DND-41 (cell line): ENCODE data around the gene NPNT.

Experiments
- ATAC-seq: fragments of 200-7000 bp; cut with Tn5 transposase; 3 replicates; pipeline ENCODE4 v1.9.1; 2021; ENCODE audit warnings: low read depth; ENCODE audit not compliant: insufficient read depth
- DNase-seq: peaks from one replicate; pipeline ENCODE4 v3.0.0-alpha.2; 2020
- H2AFZ ChIP-seq: 2 replicates; pipeline ENCODE4 v1.6.0; 2012; ENCODE audit warnings: low read depth, low read length
- H3K27ac ChIP-seq: 2 replicates; pipeline ENCODE4 v1.5.1; 2012; ENCODE audit warnings: low read length, inconsistent platforms
- H3K27me3 ChIP-seq: fragments of 200-600 bp; sonication (generic); 2 replicates; pipeline ENCODE4 v1.6.0; 2012; ENCODE audit warnings: low read length, mild to moderate bottlenecking, inconsistent platforms; ENCODE audit not compliant: insufficient read depth, poor library complexity
- H3K36me3 ChIP-seq: 2 replicates; pipeline ENCODE4 v1.5.1; 2012; ENCODE audit warnings: low read length, inconsistent platforms; ENCODE audit not compliant: insufficient read depth
- H3K4me1 ChIP-seq: 2 replicates; pipeline ENCODE4 v1.5.1; 2012; ENCODE audit warnings: mild to moderate bottlenecking, low read length; ENCODE audit not compliant: insufficient read depth
- H3K4me2 ChIP-seq: 2 replicates; pipeline ENCODE4 v1.6.0; 2012; ENCODE audit warnings: mild to moderate bottlenecking, moderate library complexity, low read length, inconsistent platforms; ENCODE audit not compliant: insufficient read depth
- H3K4me3 ChIP-seq, 2 experiments: fragments of 200-600 bp in 1 of 2; shearing (Covaris generic) in 1 of 2; 2 replicates each; pipeline ENCODE4 v1.5.1; 2012 to 2016; ENCODE audit warnings: inconsistent platforms in 2 of 2, low read length in 2 of 2, mild to moderate bottlenecking in 2 of 2, low read depth in 1 of 2, moderate library complexity in 1 of 2
- H3K79me2 ChIP-seq: 2 replicates; pipeline ENCODE4 v1.6.0; 2012; ENCODE audit warnings: low read length, inconsistent platforms; ENCODE audit not compliant: insufficient read depth
- H3K9ac ChIP-seq: 2 replicates; pipeline ENCODE4 v1.6.0; 2012; ENCODE audit warnings: low read depth, mild to moderate bottlenecking, inconsistent platforms, low read length, moderate library complexity
- H3K9me3 ChIP-seq: 2 replicates; pipeline ENCODE4 v1.5.1; 2012; ENCODE audit warnings: low read length, moderate library complexity, mild to moderate bottlenecking, inconsistent platforms; ENCODE audit not compliant: insufficient read depth, severe bottlenecking
- H4K20me1 ChIP-seq: 2 replicates; pipeline ENCODE4 v1.6.0; 2012; ENCODE audit warnings: low read length; ENCODE audit not compliant: insufficient read depth
- EZH2 ChIP-seq: IDR thresholded peaks from 3 replicates; pipeline ENCODE4 v1.6.1; 2012; ENCODE audit warnings: borderline replicate concordance, low read depth, mild to moderate bottlenecking, moderate library complexity, low read length, inconsistent platforms; ENCODE audit not compliant: severe bottlenecking
- TF ChIP-seq, protein P1 (sequence below): IDR thresholded peaks from 2 replicates; pipeline ENCODE4 v1.5.1; 2012; ENCODE audit warnings: borderline replicate concordance, low read length, moderate library complexity, mild to moderate bottlenecking; ENCODE audit not compliant: poor library complexity, severe bottlenecking; ENCODE audit errors: extremely low read depth

NPNT gene

GRCh38 chr4:105944540-105944939 is 49.3 kb downstream of the NPNT start:
- DNase-seq (no peak), ATAC-seq (no peak)
- TF ChIP-seq EZH2, result no peak
- TF ChIP-seq, protein P1, sequence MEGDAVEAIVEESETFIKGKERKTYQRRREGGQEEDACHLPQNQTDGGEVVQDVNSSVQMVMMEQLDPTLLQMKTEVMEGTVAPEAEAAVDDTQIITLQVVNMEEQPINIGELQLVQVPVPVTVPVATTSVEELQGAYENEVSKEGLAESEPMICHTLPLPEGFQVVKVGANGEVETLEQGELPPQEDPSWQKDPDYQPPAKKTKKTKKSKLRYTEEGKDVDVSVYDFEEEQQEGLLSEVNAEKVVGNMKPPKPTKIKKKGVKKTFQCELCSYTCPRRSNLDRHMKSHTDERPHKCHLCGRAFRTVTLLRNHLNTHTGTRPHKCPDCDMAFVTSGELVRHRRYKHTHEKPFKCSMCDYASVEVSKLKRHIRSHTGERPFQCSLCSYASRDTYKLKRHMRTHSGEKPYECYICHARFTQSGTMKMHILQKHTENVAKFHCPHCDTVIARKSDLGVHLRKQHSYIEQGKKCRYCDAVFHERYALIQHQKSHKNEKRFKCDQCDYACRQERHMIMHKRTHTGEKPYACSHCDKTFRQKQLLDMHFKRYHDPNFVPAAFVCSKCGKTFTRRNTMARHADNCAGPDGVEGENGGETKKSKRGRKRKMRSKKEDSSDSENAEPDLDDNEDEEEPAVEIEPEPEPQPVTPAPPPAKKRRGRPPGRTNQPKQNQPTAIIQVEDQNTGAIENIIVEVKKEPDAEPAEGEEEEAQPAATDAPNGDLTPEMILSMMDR, result no peak

GRCh38 chr4:105946771-105947170 is 51.5 kb downstream of the NPNT start:
- Histone ChIP-seq H2AFZ (no peak overlapping the region), H3K4me3 (no peak overlapping the region), H3K4me1 (no peaks in the 10 kb centered on the region), H4K20me1 (no peaks in the 10 kb centered on the region), H3K9me3 (no peaks in the 10 kb centered on the region), H3K27me3 (no peaks in the 10 kb centered on the region), H3K36me3 (no peaks in the 10 kb centered on the region), H3K27ac (no peak overlapping the region), H3K4me2 (no peak overlapping the region), H3K79me2 (no peaks in the 10 kb centered on the region), H3K9ac (no peak overlapping the region)
- DNase-seq (no peak), ATAC-seq (no peak)
- TF ChIP-seq, protein P1, result no peak
- no peak for TF ChIP-seq EZH2

More at GRCh38 chr4:105944540-105944939, 49.3 kb downstream of the NPNT start:
- H3K4me2 ChIP-seq, result no peak overlapping the region
- no peaks in the 10 kb centered on the region for H3K27me3 ChIP-seq
- H3K36me3 ChIP-seq, result no peaks in the 10 kb centered on the region
- no peaks in the 10 kb centered on the region for H4K20me1 ChIP-seq
- H3K9me3 ChIP-seq, result no peaks in the 10 kb centered on the region
- H2AFZ ChIP-seq, result no peak overlapping the region
- H3K4me1 ChIP-seq, result no peaks in the 10 kb centered on the region
- H3K79me2 ChIP-seq, result no peaks in the 10 kb centered on the region
- H3K4me3 ChIP-seq, result no peak overlapping the region
- no peak overlapping the region for H3K9ac ChIP-seq
- H3K27ac ChIP-seq, result no peak overlapping the region

DNA sequence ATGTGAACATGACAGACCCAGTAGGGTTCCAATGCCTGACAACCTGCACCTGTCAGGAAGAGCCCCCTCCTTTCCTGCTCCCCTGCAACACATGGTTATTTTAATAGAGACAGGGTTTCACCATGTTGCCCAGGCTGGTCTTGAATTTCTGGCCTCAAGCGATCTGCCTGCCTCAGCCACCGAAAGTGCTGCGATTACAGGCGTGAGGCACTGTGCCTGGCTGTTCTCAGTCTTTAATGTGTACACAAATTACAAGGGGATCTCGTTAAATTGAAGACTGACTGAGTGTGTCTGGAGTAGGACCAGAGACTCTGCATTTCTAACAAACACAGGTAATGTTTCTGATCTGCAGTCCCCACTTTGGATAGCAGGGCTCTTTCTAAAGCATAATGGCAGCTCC is 55.4 kb downstream of the NPNT start:
- Histone ChIP-seq H3K27me3 (peaks cover 3% of the 10 kb centered on the region), H2AFZ (no peak overlapping the region), H3K27ac (no peak overlapping the region), H3K79me2 (no peaks in the 10 kb centered on the region), H3K4me3 (no peak overlapping the region), H3K4me1 (no peaks in the 10 kb centered on the region), H3K9me3 (no peaks in the 10 kb centered on the region), H3K36me3 (no peaks in the 10 kb centered on the region), H3K4me2 (no peak overlapping the region), H4K20me1 (no peaks in the 10 kb centered on the region), H3K9ac (no peak overlapping the region)
- DNase-seq (no peak), ATAC-seq (no peak)
- TF ChIP-seq EZH2, result no peak
- TF ChIP-seq, protein P1, result no peak

- Histone ChIP-seq H3K79me2 (no peaks in the 10 kb centered on the region), H3K4me1 (no peaks in the 10 kb centered on the region), H3K27ac (no peak overlapping the region), H3K36me3 (no peaks in the 10 kb centered on the region), H3K4me2 (no peak overlapping the region), H2AFZ (no peak overlapping the region), H3K9ac (no peak overlapping the region), H3K27me3 (peaks cover 3% of the 10 kb centered on the region), H3K4me3 (no peak overlapping the region), H4K20me1 (no peaks in the 10 kb centered on the region), H3K9me3 (no peaks in the 10 kb centered on the region)
- no peak for DNase-seq
- ATAC-seq, result no peak
- TF ChIP-seq, protein P1, result no peak
- no peak for TF ChIP-seq EZH2
Observed at GRCh38 chr4:105951198-105951597, 55.9 kb downstream of the NPNT start.
